HCT116 (cell line): Measurements from ENCODE around the gene GRHL3. TPM values are rescaled to one million over a fixed set of nuclear protein-coding genes. Genes with fewer than 3 reads are reported as not detected.

Experiments
- ATAC-seq: fragments of 200-7000 bp; cut with Tn5 transposase; 2 replicates; pipeline ENCODE4 v1.9.1; 2020; ENCODE audit warnings: mild to moderate bottlenecking, moderate library complexity
- BruUV-seq: library from RNA; stranded (reverse); fragments of 400-500 nt; replicated peaks from 2 replicates; lab custom pipeline; 2021; lab: Mats Ljungman, UMichigan
- CTCF ChIA-PET: fragments of 300-600 bp; sonication (Branson Sonifier 250); formaldehyde crosslinking; loops from one replicate; lab custom pipeline; 2021; ENCODE audit warnings: antibody characterized with exemption; lab: Charles Lee
- POLR2A ChIA-PET: fragments of 300-600, 350-600 bp; sonication (Branson Sonifier 250); formaldehyde crosslinking; loops from one replicate; lab custom pipeline; 2021; ENCODE audit warnings: antibody characterized with exemption; lab: Charles Lee
- RAD21 ChIA-PET, 2 experiments: fragments of 300-600 bp; sonication (Branson Sonifier 250); formaldehyde crosslinking; loops; one replicate each; lab custom pipeline; 2023; ENCODE audit warnings: low total read pairs in 2 of 2; ENCODE audit not compliant: uncharacterized antibody in 2 of 2, unreplicated experiment in 2 of 2, low non-redundant PET in 1 of 2; lab: Charles Lee
- DNase-seq: peaks from one replicate; pipeline ENCODE4 v3.0.0-alpha.2; 2010; ENCODE audit warnings: low read depth, low spot score
- H2AFZ ChIP-seq: fragments of 200-600 bp; shearing (Covaris generic), sonication (generic); 2 replicates; pipeline ENCODE4 v1.6.1; 2017; ENCODE audit warnings: low read depth, mixed run types, mixed read lengths, antibody characterized with exemption, low read length; ENCODE audit not compliant: poor library complexity, severe bottlenecking
- H3K27ac ChIP-seq: 2 replicates; pipeline ENCODE4 v1.5.1; 2012; ENCODE audit warnings: low read depth, low read length
- H3K27me3 ChIP-seq: fragments of 200-600 bp; sonication (generic); 2 replicates; pipeline ENCODE4 v1.6.1; 2016; ENCODE audit warnings: mixed run types, low read length, mixed read lengths; ENCODE audit not compliant: insufficient read depth
- H3K36me3 ChIP-seq, 2 experiments: fragments of 200-500 bp in 1 of 2; fragments of 200-600 bp in 1 of 2; sonication (Bioruptor generic) in 1 of 2; sonication (generic) in 1 of 2; 2 replicates each; pipeline versions ENCODE4 v1.5.1 to v1.6.1; 2014 to 2016; ENCODE audit warnings: low read length in 2 of 2, inconsistent platforms in 1 of 2, mixed read lengths in 1 of 2, mixed run types in 1 of 2; ENCODE audit not compliant: insufficient read depth in 2 of 2, control insufficient read depth in 1 of 2
- H3K4me1 ChIP-seq, 2 experiments: fragments of 200-600 bp in 1 of 2; sonication (generic) in 1 of 2; 2 replicates each; pipeline versions ENCODE4 v1.5.1 to v1.6.1; 2012 to 2017; ENCODE audit warnings: low read length in 2 of 2, inconsistent platforms in 1 of 2, mild to moderate bottlenecking in 1 of 2, mixed read lengths in 1 of 2, mixed run types in 1 of 2, moderate library complexity in 1 of 2; ENCODE audit not compliant: insufficient read depth in 2 of 2, control insufficient read depth in 1 of 2
- H3K4me2 ChIP-seq: fragments of 200-600 bp; sonication (generic); 2 replicates; pipeline ENCODE4 v1.6.1; 2017; ENCODE audit warnings: mixed run types, low read length, mixed read lengths
- H3K4me3 ChIP-seq, 2 experiments: fragments of 200-600 bp in 1 of 2; sonication (generic) in 1 of 2; replicated peaks in 1 of 2; 2 replicates each; pipeline ENCODE4 v1.5.1; 2011 to 2016; ENCODE audit warnings: low read length in 2 of 2, control low read depth in 1 of 2, low read depth in 1 of 2, mild to moderate bottlenecking in 1 of 2, mixed read lengths in 1 of 2, mixed run types in 1 of 2
- H3K79me2 ChIP-seq: fragments of 200-600 bp; sonication (generic); 2 replicates; pipeline ENCODE4 v1.6.1; 2017; ENCODE audit warnings: mild to moderate bottlenecking, mixed run types, low read length, moderate library complexity, mixed read lengths; ENCODE audit not compliant: insufficient read depth
- H3K9ac ChIP-seq: fragments of 200-600 bp; sonication (generic); 2 replicates; pipeline ENCODE4 v1.6.1; 2016; ENCODE audit warnings: low read length, mixed read lengths
- H3K9me2 ChIP-seq: fragments of 200-600 bp; sonication (generic), shearing (Covaris generic); 2 replicates; pipeline ENCODE4 v1.6.1; 2017; ENCODE audit warnings: mixed run types, mild to moderate bottlenecking, moderate library complexity; ENCODE audit not compliant: insufficient read depth
- H3K9me3 ChIP-seq, 2 experiments: fragments of 200-500 bp in 1 of 2; fragments of 200-600 bp in 1 of 2; sonication (Bioruptor generic) in 1 of 2; sonication (generic) in 1 of 2; 2 replicates each; pipeline ENCODE4 v1.6.1; 2014 to 2017; ENCODE audit warnings: low read length in 2 of 2, mixed read lengths in 2 of 2, inconsistent platforms in 1 of 2, low read depth in 1 of 2, mild to moderate bottlenecking in 1 of 2, mixed run types in 1 of 2, moderate library complexity in 1 of 2; ENCODE audit not compliant: control insufficient read depth in 1 of 2, insufficient read depth in 1 of 2
- H4K20me1 ChIP-seq: fragments of 200-600 bp; sonication (generic), shearing (Covaris generic); 2 replicates; pipeline ENCODE4 v1.6.1; 2017; ENCODE audit warnings: mixed run types, mild to moderate bottlenecking, moderate library complexity; ENCODE audit not compliant: insufficient read depth
- ATF3 ChIP-seq: IDR thresholded peaks from 2 replicates; pipeline ENCODE4 v1.6.1; 2012
- CBX3 ChIP-seq: IDR thresholded peaks from 2 replicates; pipeline ENCODE4 v1.6.1; 2012; ENCODE audit warnings: low read depth
- EGR1 ChIP-seq: IDR thresholded peaks from 2 replicates; pipeline ENCODE4 v1.6.1; 2012; ENCODE audit warnings: low read depth
- EZH2phosphoT487 ChIP-seq: fragments of 200-600 bp; IDR thresholded peaks from 2 replicates; pipeline ENCODE4 v1.6.1; 2018; ENCODE audit warnings: antibody characterized with exemption, borderline replicate concordance
- FOSL1 ChIP-seq: IDR thresholded peaks from 2 replicates; pipeline ENCODE4 v1.6.1; 2012; ENCODE audit warnings: low read depth
- JUND ChIP-seq: IDR thresholded peaks from 2 replicates; pipeline ENCODE4 v1.6.1; 2012
- MAX ChIP-seq: IDR thresholded peaks from 2 replicates; pipeline ENCODE4 v1.6.1; 2012
- POLR2AphosphoS5 ChIP-seq: IDR thresholded peaks from 2 replicates; pipeline ENCODE4 v1.6.1; 2011; ENCODE audit warnings: mild to moderate bottlenecking, low read depth, low read length, moderate library complexity
- RAD21 ChIP-seq: IDR thresholded peaks from 2 replicates; pipeline ENCODE4 v1.6.1; 2012; ENCODE audit warnings: low read depth, mild to moderate bottlenecking
- REST ChIP-seq: IDR thresholded peaks from 2 replicates; pipeline ENCODE4 v1.6.1; 2012; ENCODE audit warnings: low read depth
- SP1 ChIP-seq: IDR thresholded peaks from 2 replicates; pipeline ENCODE4 v1.6.1; 2012; ENCODE audit warnings: low read depth
- TCF7L2 ChIP-seq: IDR thresholded peaks from 2 replicates; pipeline ENCODE4 v1.7.0; 2011; ENCODE audit warnings: borderline replicate concordance, inconsistent platforms; ENCODE audit not compliant: insufficient read depth, insufficient read length; ENCODE audit errors: extremely low read depth
- YY1 ChIP-seq: IDR thresholded peaks from 2 replicates; pipeline ENCODE4 v1.6.1; 2011; ENCODE audit warnings: low read length, low read depth, moderate library complexity, mild to moderate bottlenecking; ENCODE audit not compliant: insufficient replicate concordance; ENCODE audit errors: extremely low read depth
- ZBTB33 ChIP-seq: IDR thresholded peaks from 2 replicates; pipeline ENCODE4 v1.6.1; 2011; ENCODE audit warnings: mild to moderate bottlenecking, low read length, moderate library complexity; ENCODE audit not compliant: insufficient replicate concordance; ENCODE audit errors: extremely low read depth
- ZFX ChIP-seq: fragments of 450-650 bp; IDR thresholded peaks from 2 replicates; pipeline ENCODE4 v1.6.1; 2017
- ZNF274 ChIP-seq: fragments of 200-500 bp; sonication (Bioruptor generic); IDR thresholded peaks from 2 replicates; pipeline ENCODE4 v1.6.1; 2014; ENCODE audit warnings: mild to moderate bottlenecking, low read depth, low read length, inconsistent platforms
- intact Hi-C: fragments of 100-400 bp; cut with micrococcal nuclease; formaldehyde crosslinking; loops from 2 replicates; pipeline ENCODE4 v1.10.0; 2022
- total RNA-seq: library from RNA; stranded (reverse); gene quantifications from one replicate; pipeline ENCODE4 v1.2.1, GENCODE V29; 2021; ENCODE audit not compliant: unreplicated experiment

GRHL3 gene
- total RNA-seq, 1 experiment from 2014 or later = 1.0 TPM

- no peak overlapping the region for H3K9ac ChIP-seq
- H3K36me3 ChIP-seq = no peaks in the 10 kb centered on the region
- no peak overlapping the region for H2AFZ ChIP-seq
- H3K4me2 ChIP-seq = no peak overlapping the region
- TF ChIP-seq POLR2AphosphoS5 = no peak
- no peak for TF ChIP-seq EGR1
- no peak for TF ChIP-seq SP1
- no peak for TF ChIP-seq ATF3
- no peak for TF ChIP-seq YY1
- TF ChIP-seq ZBTB33 = no peak
- no peak for TF ChIP-seq ZNF274
- no peak for TF ChIP-seq ZFX
- no peak for TF ChIP-seq FOSL1
- TF ChIP-seq JUND = no peak
- no peak for TF ChIP-seq EZH2phosphoT487
- no peak for TF ChIP-seq TCF7L2
- TF ChIP-seq CBX3 = no peak
- TF ChIP-seq MAX = no peak
- no peak for TF ChIP-seq RAD21
- no peak for TF ChIP-seq REST
- no peaks in the 10 kb centered on the region for H3K9me3 ChIP-seq
- CTCF ChIA-PET = no interaction called here
- RAD21 ChIA-PET = no interaction called here
- no peak overlapping the region for H3K27ac ChIP-seq
- no peak overlapping the region for H3K4me3 ChIP-seq
- H4K20me1 ChIP-seq = no peaks in the 10 kb centered on the region
- H3K79me2 ChIP-seq = no peaks in the 10 kb centered on the region
- ATAC-seq (no peak), DNase-seq (no peak)
- peaks cover 21% of the 10 kb centered on the region; the same call in 1 of the 2 replicates for H3K27me3 ChIP-seq
- intact Hi-C loops = no loop called here
- POLR2A ChIA-PET = no interaction called here
- no peaks in the 10 kb centered on the region for H3K9me2 ChIP-seq
- H3K4me1 ChIP-seq = no peaks in the 10 kb centered on the region
- BruUV-seq = no TSS peak
These were observed 16.9 kb downstream of the GRHL3 start for GRCh38 chr1:24336075-24336474.
